ENCODE results near the gene WDR46. TPM values are rescaled to one million over a fixed set of nuclear protein-coding genes. Genes with fewer than 3 reads are reported as not detected.

Gene WDR46
- polyA plus RNA-seq, 1 donor from 2014 or later = 62.5 TPM

- no peaks in the 10 kb centered on the region for H3K27me3 ChIP-seq (ENCODE audit: insufficient read depth, low read depth, low read length)
- H3K4me2 ChIP-seq (ENCODE audit: low read length) = peak overlapping the region; percentile 97
- H3K9me3 ChIP-seq (ENCODE audit: low read length) = no peaks in the 10 kb centered on the region
- H2AFZ ChIP-seq (ENCODE audit: low read depth, low read length) = no peak overlapping the region
- no peak for TF ChIP-seq EP300 (conservative IDR thresholded peaks at IDR 0.05; ENCODE audit: poor library complexity, severe bottlenecking)
- no peak for TF ChIP-seq EZH2 (IDR thresholded peaks at IDR 0.05; ENCODE audit: borderline replicate concordance, insufficient read depth, low read length, poor library complexity, severe bottlenecking)
- no peak for TF ChIP-seq SMC3 (conservative IDR thresholded peaks at IDR 0.05; ENCODE audit: poor library complexity)
- no peak for TF ChIP-seq RAD21 (conservative IDR thresholded peaks at IDR 0.05)
- no peak for TF ChIP-seq MXI1 (conservative IDR thresholded peaks at IDR 0.05; ENCODE audit: poor library complexity, severe bottlenecking)
- no peak for TF ChIP-seq POLR2AphosphoS5 (IDR thresholded peaks at IDR 0.05)
- TF ChIP-seq TAF1 (IDR thresholded peaks at IDR 0.05; ENCODE audit: low read depth) = no peak
- TF ChIP-seq CTCF (IDR thresholded peaks at IDR 0.05; ENCODE audit: poor library complexity, severe bottlenecking) = no peak
- TF ChIP-seq REST (IDR thresholded peaks at IDR 0.05; ENCODE audit: borderline replicate concordance) = no peak
- H3K27ac ChIP-seq (ENCODE audit: low read length) = peak overlapping the region; percentile 97
- no peaks in the 10 kb centered on the region for H3K9me2 ChIP-seq (ENCODE audit: insufficient read depth, low read length)
- no peaks in the 10 kb centered on the region for H4K20me1 ChIP-seq (ENCODE audit: insufficient read depth)
- peak overlapping the region; percentile 86 for H3K9ac ChIP-seq (ENCODE audit: low read length)
- peaks cover 19% of the 10 kb centered on the region for H3K79me2 ChIP-seq (replicated peaks; ENCODE audit: insufficient read depth, low read length)
- H3K4me3 ChIP-seq (ENCODE audit: low read length) = peak overlapping the region; percentile 71
- no peaks in the 10 kb centered on the region for H3F3A ChIP-seq (ENCODE audit: insufficient read depth, low read length, poor library complexity, severe bottlenecking)
- H3K36me3 ChIP-seq (ENCODE audit: insufficient read depth, low read length) = no peaks in the 10 kb centered on the region
Measured at GRCh38 chr6:33272275-33273128, 16.5 kb downstream of the WDR46 start.

GRCh38 chr6:33271468-33272274 lies 17.4 kb downstream of the WDR46 start, which contains the start of the genes RPS18 and VPS52:
TSS of gene RPS18 (plus strand) at chr6:33272075. CDS start at chr6:33272120, 45 bp downstream.
TSS of gene VPS52 (minus strand) at chr6:33271876. CDS start at chr6:33271675, 201 bp downstream.
- H3K79me2 ChIP-seq (replicated peaks; ENCODE audit: insufficient read depth, low read length) = peaks cover 19% of the 10 kb centered on the region

More at GRCh38 chr6:33271468-33272274, 17.4 kb downstream of the WDR46 start, which contains the start of the genes RPS18 and VPS52:
- no peaks in the 10 kb centered on the region for H3F3A ChIP-seq (ENCODE audit: insufficient read depth, low read length, poor library complexity, severe bottlenecking)
- no peaks in the 10 kb centered on the region for H3K9me3 ChIP-seq (ENCODE audit: low read length)
- H3K4me2 ChIP-seq (ENCODE audit: low read length) = peak within 1 kb of the TSS; percentile 97
- peak within 1 kb of the TSS; percentile 71 for H3K4me3 ChIP-seq (ENCODE audit: low read length)
- no peaks in the 10 kb centered on the region for H3K27me3 ChIP-seq (ENCODE audit: insufficient read depth, low read depth, low read length)
- H3K27ac ChIP-seq (ENCODE audit: low read length) = peak within 1 kb of the TSS; percentile 97
- no peaks in the 10 kb centered on the region for H4K20me1 ChIP-seq (ENCODE audit: insufficient read depth)
- H2AFZ ChIP-seq (ENCODE audit: low read depth, low read length) = peak within 1 kb of the TSS; percentile 74
- no peaks in the 10 kb centered on the region for H3K36me3 ChIP-seq (ENCODE audit: insufficient read depth, low read length)
- peak; percentile 46 for TF ChIP-seq EP300 (conservative IDR thresholded peaks at IDR 0.05; ENCODE audit: poor library complexity, severe bottlenecking)
- no peak for TF ChIP-seq EZH2 (IDR thresholded peaks at IDR 0.05; ENCODE audit: borderline replicate concordance, insufficient read depth, low read length, poor library complexity, severe bottlenecking)
- no peak for TF ChIP-seq RAD21 (conservative IDR thresholded peaks at IDR 0.05)
- TF ChIP-seq TAF1 (IDR thresholded peaks at IDR 0.05; ENCODE audit: low read depth) = peak; percentile 93
- peak; percentile 63 for TF ChIP-seq REST (IDR thresholded peaks at IDR 0.05; ENCODE audit: borderline replicate concordance)
- TF ChIP-seq POLR2AphosphoS5 (IDR thresholded peaks at IDR 0.05) = peak; percentile 98
- TF ChIP-seq SMC3 (conservative IDR thresholded peaks at IDR 0.05; ENCODE audit: poor library complexity) = peak; percentile 20
- TF ChIP-seq CTCF (IDR thresholded peaks at IDR 0.05; ENCODE audit: poor library complexity, severe bottlenecking) = peak; percentile 27
- peak; percentile 95 for TF ChIP-seq MXI1 (conservative IDR thresholded peaks at IDR 0.05; ENCODE audit: poor library complexity, severe bottlenecking)
- peak within 1 kb of the TSS; percentile 86 for H3K9ac ChIP-seq (ENCODE audit: low read length)
- H3K9me2 ChIP-seq (ENCODE audit: insufficient read depth, low read length) = no peaks in the 10 kb centered on the region
